ENCODE measurements around the gene PTMA. TPM values are rescaled to one million over a fixed set of nuclear protein-coding genes. Genes with fewer than 3 reads are reported as not detected.

The PTMA gene
- total RNA-seq, 1 experiment from 2014 or later: 1,708 TPM

- no TSS peak for BruUV-seq (replicated peaks)
- Histone ChIP-seq H3K36me3 (ENCODE audit: insufficient read depth, low read length, poor library complexity, severe bottlenecking) (no peaks in the 10 kb centered on the region), H3K27ac (ENCODE audit: low read depth, low read length, poor library complexity, severe bottlenecking) (no peak overlapping the region), H3K27me3 (replicated peaks; ENCODE audit: insufficient read depth, low read depth, low read length, poor library complexity) (no peaks in the 10 kb centered on the region), H3K9me3 (ENCODE audit: low read depth, low read length, poor library complexity, severe bottlenecking) (no peaks in the 10 kb centered on the region), H3K4me3 (ENCODE audit: low read depth, low read length, poor library complexity, severe bottlenecking) (no peak overlapping the region), H3K4me1 (ENCODE audit: insufficient read depth, low read length, poor library complexity, severe bottlenecking) (no peaks in the 10 kb centered on the region)
- CTCF ChIA-PET: no interaction called here
- no peak for DNase-seq (ENCODE audit: low spot score)
- intact Hi-C loops (cut with micrococcal nuclease; ENCODE audit: unreplicated experiment): no loop called here
- POLR2A ChIA-PET (ENCODE audit: low non-redundant PET): no interaction called here
- no peak for TF ChIP-seq CTCF (conservative IDR thresholded peaks at IDR 0.05; ENCODE audit: low read depth, low read length)
- no peak for TF ChIP-seq EZH2 (IDR thresholded peaks at IDR 0.05; ENCODE audit: borderline replicate concordance, low read depth, low read length, poor library complexity, severe bottlenecking)
Measured at GRCh38 chr2:231680992-231681852, 27.1 kb upstream of the PTMA start.

- no peak for TF ChIP-seq CTCF (conservative IDR thresholded peaks at IDR 0.05; ENCODE audit: low read depth, low read length)
- TF ChIP-seq EZH2 (IDR thresholded peaks at IDR 0.05; ENCODE audit: borderline replicate concordance, low read depth, low read length, poor library complexity, severe bottlenecking): no peak
- intact Hi-C loops (cut with micrococcal nuclease; ENCODE audit: unreplicated experiment): no loop called here
- no peaks in the 10 kb centered on the region for H3K9me3 ChIP-seq (ENCODE audit: low read depth, low read length, poor library complexity, severe bottlenecking)
- no peaks in the 10 kb centered on the region for H3K27me3 ChIP-seq (replicated peaks; ENCODE audit: insufficient read depth, low read depth, low read length, poor library complexity)
- H3K4me1 ChIP-seq (ENCODE audit: insufficient read depth, low read length, poor library complexity, severe bottlenecking): no peaks in the 10 kb centered on the region
- no peak overlapping the region for H3K4me3 ChIP-seq (ENCODE audit: low read depth, low read length, poor library complexity, severe bottlenecking)
- POLR2A ChIA-PET (ENCODE audit: low non-redundant PET): no interaction called here
- H3K36me3 ChIP-seq (ENCODE audit: insufficient read depth, low read length, poor library complexity, severe bottlenecking): no peaks in the 10 kb centered on the region
- BruUV-seq (replicated peaks): no TSS peak
- DNase-seq (ENCODE audit: low spot score): no peak
- no peak overlapping the region for H3K27ac ChIP-seq (ENCODE audit: low read depth, low read length, poor library complexity, severe bottlenecking)
- CTCF ChIA-PET: interaction anchor here (0.6 to 0.7 kb wide), 2 partner anchors 32 to 104 kb away, joined by 3 to 4 read pairs; partner anchors contain the start of gene COPS7B
Measured at GRCh38 chr2:231682603-231683291, 25.6 kb upstream of the PTMA start.

DNA sequence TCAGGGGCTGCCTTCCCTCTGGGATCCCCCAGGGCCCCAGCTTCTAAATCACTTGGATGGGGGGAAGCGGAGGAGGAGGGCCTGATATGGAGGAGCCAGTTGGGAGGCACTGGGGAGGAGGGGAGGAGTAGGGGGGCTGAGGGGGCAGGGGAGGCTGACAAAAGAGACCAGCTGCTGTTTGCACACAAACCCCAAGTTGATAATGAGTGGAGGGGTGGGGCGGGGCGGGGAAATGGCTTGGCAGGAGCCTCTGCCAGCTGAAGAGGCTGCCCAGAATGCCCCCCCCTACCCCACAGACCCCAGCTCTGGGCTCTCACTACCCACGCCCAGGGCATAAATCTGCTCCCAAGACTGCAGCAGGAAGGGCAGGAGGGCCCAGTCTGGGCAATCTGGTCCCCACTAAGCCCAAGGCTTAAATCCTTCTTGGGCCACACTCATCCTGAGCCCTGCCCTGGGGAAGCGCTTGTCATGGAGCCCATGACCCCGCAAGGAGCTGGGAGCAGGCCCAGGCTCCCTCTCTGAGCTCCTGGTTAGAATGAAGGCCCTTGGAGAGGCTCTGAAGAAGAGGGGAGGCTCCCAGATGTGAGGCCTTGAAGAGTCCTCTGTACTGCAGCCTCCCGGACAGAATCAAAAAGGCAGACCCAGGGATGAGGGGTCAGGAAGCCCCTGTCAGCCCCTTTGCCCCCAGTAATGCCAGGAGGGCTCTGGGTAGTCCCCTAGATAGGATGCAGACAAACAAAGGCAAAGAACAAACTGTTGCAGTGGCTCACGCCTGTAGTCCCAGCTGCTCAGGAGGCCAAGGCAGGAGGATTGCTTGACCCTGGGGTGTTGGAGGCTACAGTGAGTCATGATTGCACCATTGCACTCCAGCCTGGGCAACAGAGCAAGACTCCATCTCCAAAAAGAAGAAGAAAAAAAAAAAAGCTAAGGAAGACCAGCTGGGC, 24.8 kb upstream of the PTMA start:
- DNase-seq (ENCODE audit: low spot score): no peak
- Histone ChIP-seq H3K4me1 (ENCODE audit: insufficient read depth, low read length, poor library complexity, severe bottlenecking) (no peaks in the 10 kb centered on the region), H3K27me3 (replicated peaks; ENCODE audit: insufficient read depth, low read depth, low read length, poor library complexity) (no peaks in the 10 kb centered on the region), H3K9me3 (ENCODE audit: low read depth, low read length, poor library complexity, severe bottlenecking) (no peaks in the 10 kb centered on the region), H3K27ac (ENCODE audit: low read depth, low read length, poor library complexity, severe bottlenecking) (no peak overlapping the region), H3K4me3 (ENCODE audit: low read depth, low read length, poor library complexity, severe bottlenecking) (no peak overlapping the region), H3K36me3 (ENCODE audit: insufficient read depth, low read length, poor library complexity, severe bottlenecking) (no peaks in the 10 kb centered on the region)
- intact Hi-C loops (cut with micrococcal nuclease; ENCODE audit: unreplicated experiment): no loop called here
- no peak for TF ChIP-seq CTCF (conservative IDR thresholded peaks at IDR 0.05; ENCODE audit: low read depth, low read length)
- TF ChIP-seq EZH2 (IDR thresholded peaks at IDR 0.05; ENCODE audit: borderline replicate concordance, low read depth, low read length, poor library complexity, severe bottlenecking): no peak
- no TSS peak for BruUV-seq (replicated peaks)
- ChIA-PET CTCF (interaction anchor here (0.6 to 0.7 kb wide), 2 partner anchors 31 to 103 kb away, joined by 3 to 4 read pairs; partner anchors contain the start of gene COPS7B), POLR2A (ENCODE audit: low non-redundant PET) (no interaction called here)

Data from A673 (cell line).